ENCODE results near the gene CCN6.
"Not testable (repeated sequence)": the region's sequence is repeated elsewhere in the genome, so short reads cannot be mapped to it uniquely, and the experiment has no call there.

CCN6 gene

DNA sequence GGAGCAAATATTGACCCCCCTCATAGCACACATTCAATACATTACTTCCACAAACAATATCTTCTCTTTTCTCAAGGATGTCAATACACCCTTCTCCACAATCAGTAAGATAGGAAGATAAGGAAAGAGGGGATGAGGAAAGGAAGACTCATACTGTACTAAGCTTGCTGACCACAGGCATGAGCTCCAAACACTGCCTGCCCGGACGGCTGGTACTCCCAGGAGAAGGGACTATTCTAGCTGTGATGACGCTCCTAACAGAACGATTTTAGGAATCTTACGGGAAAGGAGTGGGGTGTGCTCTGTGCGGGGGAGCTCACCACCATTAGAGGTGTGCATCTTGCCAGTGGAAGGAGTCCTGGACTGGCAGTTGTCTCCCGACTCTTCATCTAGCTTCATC is 3.9 kb upstream of the CCN6 start:
- no peak for DNase-seq (ENCODE audit: low read depth, low spot score)

- DNase-seq (ENCODE audit: low read depth, low spot score) = no peak
Observed at GRCh38 chr6:112050429-112050828, 3.5 kb upstream of the CCN6 start.

DNA sequence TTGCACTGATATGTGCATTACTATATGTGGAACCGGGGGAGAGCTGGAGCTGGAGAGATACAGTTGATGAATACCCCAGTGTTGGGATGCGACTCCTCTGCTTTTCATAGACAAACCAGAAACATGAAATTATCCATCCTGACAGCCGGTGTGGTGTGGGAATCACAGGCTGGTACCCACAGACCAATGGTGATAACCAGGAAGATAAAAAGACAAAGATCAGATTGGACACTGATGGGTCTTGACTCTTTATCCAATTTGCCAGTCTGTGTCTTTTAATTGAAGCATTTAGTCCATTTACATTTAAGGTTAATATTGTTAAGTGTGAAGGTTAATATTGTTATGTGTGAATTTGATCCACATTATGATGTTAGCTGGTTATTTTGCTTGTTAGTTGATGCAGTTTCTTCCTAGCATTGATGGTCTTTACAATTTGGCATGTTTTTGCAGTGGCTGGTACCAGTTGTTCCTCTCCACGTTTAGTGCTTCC is 2.6 kb upstream of the CCN6 start:
- not testable (repeated sequence) for DNase-seq (ENCODE audit: low read depth, low spot score)

DNA sequence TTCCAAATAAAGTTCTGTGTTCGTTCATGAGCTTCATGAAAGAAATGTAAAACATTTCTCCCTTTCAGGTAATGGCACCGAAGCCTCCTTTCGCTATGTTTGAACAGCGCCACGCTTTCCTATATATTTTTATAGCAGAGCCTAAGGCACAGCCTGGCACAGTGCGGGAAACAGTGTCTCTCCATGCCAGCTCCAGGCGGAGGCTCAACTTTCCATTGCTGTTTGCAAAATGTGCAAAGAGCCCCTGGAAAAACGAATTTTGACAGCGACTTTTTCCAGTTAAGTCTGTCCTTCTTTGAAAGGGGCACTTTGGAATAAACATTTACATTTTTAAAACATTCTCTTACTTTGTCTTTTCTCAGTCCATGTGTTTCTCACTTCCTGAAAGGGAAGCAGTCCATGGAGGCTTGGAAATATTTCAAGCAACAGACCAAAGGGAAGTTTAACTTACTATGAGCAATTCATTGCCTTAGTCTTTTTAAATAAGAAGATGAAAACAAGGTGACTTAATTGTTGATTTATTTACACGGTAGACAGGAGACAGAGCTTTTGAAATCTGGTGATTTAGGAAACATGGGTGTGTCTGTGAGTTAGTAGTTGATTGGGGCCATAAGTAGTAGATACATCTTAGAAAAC is 769 bp downstream of the CCN6 start:
- no peak for DNase-seq (ENCODE audit: low read depth, low spot score)

DNA sequence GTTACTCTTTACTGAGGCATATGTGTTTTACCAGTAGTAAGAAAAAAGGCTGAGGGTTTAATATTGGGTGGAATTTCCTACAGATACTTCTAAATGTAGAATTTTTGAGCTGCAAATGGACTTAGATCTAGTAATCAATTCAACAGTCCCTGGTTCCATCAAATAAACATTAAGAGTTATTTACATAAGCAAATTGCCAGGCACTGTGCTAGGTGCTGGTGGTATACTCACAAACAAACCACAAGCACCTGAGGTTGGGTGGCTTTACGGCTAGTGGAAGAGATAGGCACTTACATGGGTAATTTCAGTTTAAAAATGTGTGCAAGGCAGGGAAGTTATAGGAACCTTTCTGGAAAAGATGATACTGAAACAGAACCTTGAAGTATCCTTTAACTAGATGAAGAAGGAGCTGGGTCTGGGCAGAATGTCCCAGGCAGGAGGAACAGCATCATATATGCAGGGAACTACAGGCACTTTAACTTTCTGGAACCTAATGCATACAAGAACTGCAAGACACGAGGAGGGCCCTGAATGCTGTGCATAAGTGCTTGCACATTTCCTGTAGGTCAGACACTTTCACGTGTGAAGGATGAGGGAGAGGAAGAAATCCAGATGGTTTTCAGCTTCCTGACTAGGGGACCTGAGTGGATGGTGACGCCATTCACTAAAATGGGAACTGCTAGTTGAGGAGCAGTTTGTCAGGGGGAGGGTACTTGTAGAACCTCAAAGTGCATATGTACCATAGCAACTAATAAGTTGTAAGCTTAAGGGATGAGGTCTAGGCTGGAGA is 4.5 kb downstream of the CCN6 start:
- DNase-seq (ENCODE audit: low read depth, low spot score) = no peak

- no peak for DNase-seq (ENCODE audit: low read depth, low spot score)
Observed at GRCh38 chr6:112061605-112062004, 7.7 kb downstream of the CCN6 start.

DNA sequence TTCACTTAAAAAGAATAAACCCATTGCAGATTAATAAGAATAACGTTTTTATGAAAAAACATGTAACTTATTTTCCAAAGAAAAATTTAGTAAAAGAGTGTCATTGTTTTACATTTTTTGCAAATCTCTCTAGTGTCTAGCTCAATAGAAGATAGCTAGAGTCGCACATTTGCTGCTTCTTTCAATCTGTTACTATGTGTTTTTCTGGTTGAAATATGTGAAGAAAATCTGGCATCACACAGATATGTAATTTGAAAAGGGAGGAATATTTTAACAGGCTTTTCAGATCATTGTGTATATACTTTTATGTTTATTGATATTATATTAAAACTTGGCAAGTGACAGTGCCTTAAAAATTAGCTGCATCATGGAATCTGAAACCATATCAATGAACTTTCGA is 9.1 kb downstream of the CCN6 start:
- DNase-seq (ENCODE audit: low read depth, low spot score) = no peak

- no peak for DNase-seq (ENCODE audit: low read depth, low spot score)
Observed at GRCh38 chr6:112065426-112065986, 11.6 kb downstream of the CCN6 start.

GRCh38 chr6:112066606-112067005 is 12.7 kb downstream of the CCN6 start:
- no peak for DNase-seq (ENCODE audit: low read depth, low spot score)

DNA sequence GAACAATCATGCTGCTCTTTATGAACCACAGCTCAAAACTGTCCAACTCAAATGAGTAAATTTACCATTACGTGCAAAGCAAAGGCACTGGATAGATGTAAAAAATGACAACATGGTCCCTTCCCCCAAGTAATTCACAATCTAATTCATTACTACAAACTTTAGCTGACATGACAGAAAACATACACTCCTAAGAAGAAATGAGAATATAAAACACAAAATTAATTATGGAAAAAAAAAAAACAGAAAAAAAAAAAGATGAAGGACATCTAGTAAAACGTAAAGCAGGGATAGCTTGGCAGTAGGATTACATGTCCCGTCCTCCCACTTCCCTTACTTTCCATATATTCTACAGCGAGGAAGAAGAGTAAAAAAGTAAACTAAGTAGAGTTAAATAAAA is 27.7 kb downstream of the CCN6 start:
- DNase-seq (ENCODE audit: low read depth, low spot score) = no peak

DNA sequence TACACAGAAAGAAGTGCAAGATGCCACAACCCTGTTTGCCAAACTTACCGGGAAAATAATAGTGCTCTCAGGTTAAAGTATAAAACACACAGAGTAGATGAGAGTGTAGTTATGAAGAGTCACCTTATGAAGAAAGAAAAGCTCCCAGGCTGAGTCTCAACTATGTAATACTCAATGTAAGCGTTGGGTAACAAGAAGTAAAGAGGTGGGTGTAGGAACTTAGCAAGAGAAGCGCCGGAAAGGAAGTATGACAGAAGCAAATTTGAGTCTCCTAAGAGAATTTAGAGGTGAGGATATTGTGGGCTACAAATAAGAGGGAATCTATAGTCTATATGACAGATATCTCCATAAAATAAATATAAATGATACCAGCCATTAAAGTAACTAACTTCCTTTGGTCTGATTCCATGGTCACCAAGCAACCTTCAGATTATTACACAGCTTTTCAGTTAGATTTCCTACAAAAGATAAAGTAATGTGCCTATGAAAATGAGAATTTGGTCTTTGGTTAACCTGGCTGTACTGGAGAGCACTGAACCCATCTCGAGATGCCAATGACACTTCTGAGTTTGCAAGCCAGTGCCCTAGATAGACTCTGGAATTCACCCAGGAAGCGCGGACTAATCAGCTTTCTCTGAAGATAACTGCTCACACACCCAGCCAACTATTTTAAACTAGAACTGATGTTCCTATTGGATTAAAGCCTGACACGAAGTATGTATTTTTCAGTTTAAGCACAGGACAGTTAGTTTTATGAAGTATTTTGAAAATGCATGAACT is 31.6 kb downstream of the CCN6 start:
- no peak for DNase-seq (ENCODE audit: low read depth, low spot score)

DNA sequence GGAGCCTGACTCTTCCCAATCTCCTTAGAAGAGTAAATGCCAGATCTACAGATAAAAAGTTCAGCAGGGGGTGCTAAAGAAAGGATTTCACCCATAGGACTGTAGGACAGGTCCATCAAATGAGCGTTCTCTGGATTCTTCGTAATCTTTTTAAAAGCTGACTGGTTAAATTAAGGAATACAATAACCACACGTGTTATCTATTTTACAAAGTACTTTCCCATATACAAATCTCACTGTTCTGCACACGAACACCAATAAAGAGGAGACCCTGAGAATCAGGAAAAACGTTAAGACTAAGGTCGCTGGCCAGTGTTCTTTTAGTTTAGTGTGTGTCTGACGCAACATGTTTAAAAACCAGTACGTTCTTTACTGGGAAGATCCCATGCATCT is 32.8 kb downstream of the CCN6 start:
- DNase-seq (ENCODE audit: low read depth, low spot score) = no peak

DNA sequence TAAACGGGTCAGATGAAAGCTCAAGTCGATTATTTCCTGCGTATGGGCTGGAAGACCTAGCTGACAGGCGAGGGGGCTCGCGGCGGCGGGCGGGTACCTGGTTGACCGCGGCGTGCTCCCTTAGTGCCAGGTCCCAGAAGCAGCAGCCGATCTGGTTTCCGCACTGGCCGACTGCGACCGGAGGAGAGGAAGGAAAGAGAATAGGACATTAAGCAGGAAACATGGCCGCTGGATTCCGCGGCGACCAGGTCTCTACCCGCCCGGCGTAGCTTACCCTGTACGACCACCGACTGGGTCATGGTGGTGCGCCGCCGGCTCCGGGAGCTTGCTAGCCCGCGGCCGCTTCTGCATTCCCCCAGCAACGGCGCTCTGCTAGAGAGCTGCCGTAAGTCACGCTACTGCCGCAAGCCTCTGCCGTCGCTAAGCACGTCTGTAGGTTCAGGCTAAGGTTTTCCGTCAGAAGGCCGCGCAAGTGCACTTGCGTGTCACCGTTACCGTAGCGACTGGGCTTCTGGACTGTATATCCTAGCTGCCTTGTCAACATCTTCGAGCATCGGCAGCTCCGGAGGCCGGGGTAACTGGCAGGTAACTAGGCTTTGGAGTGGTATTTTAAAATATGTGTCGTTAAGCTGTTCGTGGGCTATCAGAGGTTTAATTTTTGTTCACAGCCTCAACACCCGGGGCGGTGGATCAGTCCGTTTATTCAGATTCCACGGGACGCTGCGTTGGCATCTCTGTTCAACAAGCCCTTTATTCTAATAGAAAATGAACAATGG is 33.4 kb downstream of the CCN6 start, which contains the start of the genes FAM229B and TUBE1:
Gene FAM229B, plus strand, starts transcription at position 456 of the 776 bp plus-strand sequence. CDS start 11,693 bp downstream, outside the sequence.
Gene TUBE1, minus strand, starts transcription at position 347 of the 776 bp plus-strand sequence. Its CDS starts 48 bp downstream, at position 299.
- DNase-seq (ENCODE audit: low read depth, low spot score) = peak; percentile 97

GRCh38 chr6:112087916-112088315 is 34.0 kb downstream of the CCN6 start:
- no peak for DNase-seq (ENCODE audit: low read depth, low spot score)

DNA sequence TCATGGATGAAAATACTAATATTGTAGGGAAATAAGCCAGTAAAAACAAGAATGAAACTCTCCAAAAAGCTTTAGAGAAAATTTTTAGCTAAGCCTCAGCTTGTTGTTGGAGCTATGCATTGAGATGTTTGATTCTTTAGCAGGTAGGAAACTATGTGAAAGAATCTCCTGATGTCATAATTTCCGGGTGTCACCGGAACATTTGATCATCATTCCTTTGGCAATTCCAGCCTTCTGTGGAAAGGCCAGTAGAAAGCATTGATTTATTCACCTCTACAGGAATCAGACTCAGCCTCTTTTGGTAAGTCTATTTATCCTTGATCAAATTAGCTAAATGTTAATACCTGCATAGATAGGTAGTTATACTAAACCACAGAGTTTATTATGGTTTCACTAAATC is 43.0 kb downstream of the CCN6 start:
- DNase-seq (ENCODE audit: low read depth, low spot score) = no peak

DNA sequence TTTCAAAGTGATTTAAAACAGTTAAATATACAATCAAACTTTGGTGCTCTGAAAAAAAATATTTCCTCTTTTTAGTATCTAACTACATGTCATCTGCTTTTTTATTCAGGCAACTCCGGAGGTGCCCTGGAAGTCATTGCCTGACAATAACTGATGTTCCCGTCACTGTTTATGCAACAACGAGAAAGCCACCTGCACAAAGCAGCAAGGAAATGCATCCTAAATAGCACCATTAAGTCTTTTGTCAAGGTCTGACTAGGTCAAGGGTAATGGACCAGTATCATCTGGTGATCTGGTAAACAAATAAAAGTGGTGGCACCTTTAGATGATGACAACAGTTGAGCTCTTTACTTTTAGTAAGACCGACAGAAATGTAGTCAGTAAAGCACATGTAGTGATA is 46.7 kb downstream of the CCN6 start:
- no peak for DNase-seq (ENCODE audit: low read depth, low spot score)

- DNase-seq (ENCODE audit: low read depth, low spot score) = not testable (repeated sequence)
Observed at GRCh38 chr6:112106026-112106425, 52.1 kb downstream of the CCN6 start.

- DNase-seq (ENCODE audit: low read depth, low spot score) = no peak
Observed at GRCh38 chr6:112106562-112106961, 52.7 kb downstream of the CCN6 start.

DNA sequence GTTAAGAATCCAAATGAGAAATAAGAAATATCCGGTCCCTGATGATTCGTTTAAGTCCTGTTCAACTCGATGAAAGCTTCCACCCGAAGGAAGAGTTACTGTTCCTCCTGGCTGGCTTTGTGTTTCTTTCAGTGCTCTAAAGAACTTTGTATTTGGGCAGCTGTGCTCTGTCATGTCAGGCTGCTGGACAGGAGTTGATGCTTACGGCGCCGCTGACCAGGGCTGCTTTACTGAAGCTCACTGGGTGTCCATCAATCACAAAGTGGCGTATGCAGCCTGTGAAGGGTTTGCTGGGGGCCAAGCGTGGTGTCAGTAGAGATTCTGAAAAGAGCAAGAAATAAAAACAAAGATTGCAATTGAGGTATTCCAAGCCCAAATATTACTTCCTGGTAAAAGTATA is 55.4 kb downstream of the CCN6 start:
- peak; percentile 50 for DNase-seq (ENCODE audit: low read depth, low spot score)

- DNase-seq (ENCODE audit: low read depth, low spot score) = no peak
Observed at GRCh38 chr6:112113431-112113830, 59.5 kb downstream of the CCN6 start.

DNA sequence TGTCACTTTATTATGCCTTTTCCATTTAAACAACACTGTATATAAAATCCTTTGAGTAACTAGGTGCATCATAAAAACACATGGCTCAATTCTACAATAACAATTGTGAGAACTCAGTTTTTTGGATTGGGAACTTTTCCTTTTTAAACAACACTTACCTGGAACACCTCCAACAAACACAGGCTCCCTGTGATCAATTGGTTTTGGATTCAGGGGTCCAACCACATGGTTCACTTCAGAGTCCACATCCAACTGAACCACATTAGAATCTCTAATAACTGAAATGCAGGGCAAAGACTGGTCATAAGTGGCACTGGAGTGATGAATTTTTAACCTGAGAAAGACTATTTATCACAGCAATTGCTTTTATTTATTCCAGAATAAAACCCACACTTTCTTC is 60.0 kb downstream of the CCN6 start:
- no peak for DNase-seq (ENCODE audit: low read depth, low spot score)
